ENCODE results near the gene ATG7.

DNA sequence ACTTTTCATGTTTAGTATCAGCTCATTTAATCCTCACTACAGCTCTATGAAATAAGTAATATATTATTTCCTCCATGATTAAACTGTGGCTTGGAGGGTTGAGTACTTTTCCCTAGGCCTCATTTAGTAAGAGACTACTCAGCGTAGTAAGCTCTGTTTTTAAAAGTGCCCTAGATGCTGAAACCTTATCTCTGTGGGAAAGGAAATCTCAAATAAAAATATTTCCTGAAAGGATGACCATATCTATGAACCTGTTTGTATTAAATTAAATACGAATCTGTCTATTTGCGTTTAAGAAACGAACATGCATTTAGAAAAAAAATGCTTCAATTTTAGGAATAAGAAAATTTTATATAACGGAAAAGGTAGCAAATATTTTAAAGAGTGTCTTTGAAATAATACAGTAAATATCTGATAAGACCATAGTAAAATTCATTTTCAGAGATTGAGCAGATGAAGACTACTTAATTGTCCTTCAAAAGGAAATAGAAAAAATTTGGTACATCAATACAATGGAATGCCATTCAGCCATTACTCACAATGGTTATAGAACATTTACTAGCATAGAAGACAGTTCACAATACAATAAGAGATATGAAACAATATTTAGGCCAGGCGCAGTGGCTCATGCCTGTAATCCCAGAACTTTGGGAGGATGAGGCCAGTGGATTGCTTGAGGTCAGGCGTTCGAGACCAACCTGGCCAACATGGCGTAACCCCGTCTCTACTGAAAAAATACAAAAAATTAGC is 56.2 kb downstream of the ATG7 start:
- TF ChIP-seq, protein P1, sequence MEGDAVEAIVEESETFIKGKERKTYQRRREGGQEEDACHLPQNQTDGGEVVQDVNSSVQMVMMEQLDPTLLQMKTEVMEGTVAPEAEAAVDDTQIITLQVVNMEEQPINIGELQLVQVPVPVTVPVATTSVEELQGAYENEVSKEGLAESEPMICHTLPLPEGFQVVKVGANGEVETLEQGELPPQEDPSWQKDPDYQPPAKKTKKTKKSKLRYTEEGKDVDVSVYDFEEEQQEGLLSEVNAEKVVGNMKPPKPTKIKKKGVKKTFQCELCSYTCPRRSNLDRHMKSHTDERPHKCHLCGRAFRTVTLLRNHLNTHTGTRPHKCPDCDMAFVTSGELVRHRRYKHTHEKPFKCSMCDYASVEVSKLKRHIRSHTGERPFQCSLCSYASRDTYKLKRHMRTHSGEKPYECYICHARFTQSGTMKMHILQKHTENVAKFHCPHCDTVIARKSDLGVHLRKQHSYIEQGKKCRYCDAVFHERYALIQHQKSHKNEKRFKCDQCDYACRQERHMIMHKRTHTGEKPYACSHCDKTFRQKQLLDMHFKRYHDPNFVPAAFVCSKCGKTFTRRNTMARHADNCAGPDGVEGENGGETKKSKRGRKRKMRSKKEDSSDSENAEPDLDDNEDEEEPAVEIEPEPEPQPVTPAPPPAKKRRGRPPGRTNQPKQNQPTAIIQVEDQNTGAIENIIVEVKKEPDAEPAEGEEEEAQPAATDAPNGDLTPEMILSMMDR (IDR thresholded peaks at IDR 0.05) = no peak
- no peak for TF ChIP-seq POLR2A (IDR thresholded peaks at IDR 0.05)

Data from thyroid gland (tissue), 4 donors.